MM.1S (cell line): ENCODE measurements around the gene E2F8.

Experiments
- CTCF ChIP-seq: fragments of 300-600 bp; sonication (generic); IDR thresholded peaks from 2 replicates; pipeline ENCODE4 v1.5.1; 2016; ENCODE audit warnings: antibody characterized with exemption, low read length, mixed read lengths
- EZH2 ChIP-seq: fragments of 300-600 bp; sonication (generic); optimal IDR thresholded peaks from 2 replicates; pipeline ENCODE3; 2017; ENCODE audit warnings: low read depth, mild to moderate bottlenecking, antibody characterized with exemption, low read length, mixed read lengths
- EZH2phosphoT487 ChIP-seq: fragments of 300-600 bp; sonication (generic); IDR thresholded peaks from 2 replicates; pipeline ENCODE4 v1.6.1; 2018; ENCODE audit warnings: antibody characterized with exemption, low read length

GRCh38 chr11:19216709-19217374, 23.9 kb downstream of the E2F8 start:
- TF ChIP-seq CTCF (no peak), EZH2 (no peak), EZH2phosphoT487 (no peak)
